Measurements from ENCODE around the gene CDH23. TPM values are rescaled to one million over a fixed set of nuclear protein-coding genes. Genes with fewer than 3 reads are reported as not detected.

The CDH23 gene
- total RNA-seq, 4 donors from 2014 or later, result 2.9 to 16.1 (median 5.9) TPM

DNA sequence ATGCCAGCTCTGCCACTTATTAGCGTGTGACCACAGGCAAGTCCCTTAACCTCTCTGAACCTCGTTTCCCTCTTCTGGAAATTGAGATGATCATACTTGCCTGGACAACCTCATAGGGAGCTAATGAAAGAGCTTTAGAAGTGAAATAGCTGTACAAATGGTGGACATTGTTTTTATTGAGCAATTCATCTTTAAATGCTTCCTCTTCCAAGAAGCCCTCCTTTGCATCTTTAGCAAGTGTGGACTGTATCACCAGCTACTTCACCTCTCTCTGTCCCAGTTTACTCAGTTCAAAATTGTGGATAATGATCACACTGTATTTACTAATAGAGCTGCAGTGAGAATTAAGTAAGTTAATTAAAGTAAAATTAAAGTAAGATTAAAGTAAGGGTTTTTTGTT is 61.7 kb downstream of the CDH23 start:
- Histone ChIP-seq H3K9me3 (no peaks in the 10 kb centered on the region), H3K27me3 (no peaks in the 10 kb centered on the region), H3K36me3 (no peaks in the 10 kb centered on the region), H3K4me1 (no peaks in the 10 kb centered on the region), H3K27ac (no peak overlapping the region), H3K4me3 (no peak overlapping the region)
- TF ChIP-seq POLR2AphosphoS5 (IDR thresholded peaks at IDR 0.05) (no peak), POLR2A (IDR thresholded peaks at IDR 0.05) (no peak), EP300 (IDR thresholded peaks at IDR 0.05; ENCODE audit: low read depth) (no peak)
- TF ChIP-seq, protein P1, sequence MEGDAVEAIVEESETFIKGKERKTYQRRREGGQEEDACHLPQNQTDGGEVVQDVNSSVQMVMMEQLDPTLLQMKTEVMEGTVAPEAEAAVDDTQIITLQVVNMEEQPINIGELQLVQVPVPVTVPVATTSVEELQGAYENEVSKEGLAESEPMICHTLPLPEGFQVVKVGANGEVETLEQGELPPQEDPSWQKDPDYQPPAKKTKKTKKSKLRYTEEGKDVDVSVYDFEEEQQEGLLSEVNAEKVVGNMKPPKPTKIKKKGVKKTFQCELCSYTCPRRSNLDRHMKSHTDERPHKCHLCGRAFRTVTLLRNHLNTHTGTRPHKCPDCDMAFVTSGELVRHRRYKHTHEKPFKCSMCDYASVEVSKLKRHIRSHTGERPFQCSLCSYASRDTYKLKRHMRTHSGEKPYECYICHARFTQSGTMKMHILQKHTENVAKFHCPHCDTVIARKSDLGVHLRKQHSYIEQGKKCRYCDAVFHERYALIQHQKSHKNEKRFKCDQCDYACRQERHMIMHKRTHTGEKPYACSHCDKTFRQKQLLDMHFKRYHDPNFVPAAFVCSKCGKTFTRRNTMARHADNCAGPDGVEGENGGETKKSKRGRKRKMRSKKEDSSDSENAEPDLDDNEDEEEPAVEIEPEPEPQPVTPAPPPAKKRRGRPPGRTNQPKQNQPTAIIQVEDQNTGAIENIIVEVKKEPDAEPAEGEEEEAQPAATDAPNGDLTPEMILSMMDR (IDR thresholded peaks at IDR 0.05), result no peak
- 86% methylated on average over 2 of the region's 2 CpGs; no CpG with 5 or more reads in 1 of the 2 donors for WGBS, 2 donors (ENCODE audit: low coverage in 1 of 2)
- DNase-seq, result no peak
- in situ Hi-C loops (cut with MboI; ENCODE audit: low pct_ligation_motif_present in 1 of 4, low pct_unique_long_range_greater_than_20kb in 1 of 4, low sequenced_read_pairs in 3 of 4), result no loop called here
- intact Hi-C loops (cut with DNase I; ENCODE audit: low total_unique reads), result no loop called here

DNA sequence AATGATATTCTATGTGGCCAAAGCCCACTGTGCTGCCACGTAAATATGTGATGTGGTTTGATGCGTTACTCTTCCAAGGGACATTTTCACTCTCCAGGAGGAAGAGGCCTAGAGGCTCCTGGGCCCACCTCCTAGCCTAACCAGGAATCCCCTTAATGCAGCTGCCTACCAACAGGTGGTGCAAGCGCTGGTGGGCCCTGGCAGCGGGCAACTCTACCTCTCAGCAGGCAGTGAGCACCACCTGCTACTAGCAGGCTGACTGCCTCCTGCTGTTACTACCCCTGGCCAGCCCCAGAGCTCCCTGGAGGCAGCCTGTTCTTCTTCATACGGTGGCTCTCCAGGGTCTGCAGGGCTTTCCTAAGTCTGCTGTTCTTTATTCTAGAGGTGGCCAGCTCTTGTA is 62.8 kb downstream of the CDH23 start:
- H3K4me1 ChIP-seq, result no peaks in the 10 kb centered on the region
- no peaks in the 10 kb centered on the region for H3K27me3 ChIP-seq
- in situ Hi-C loops (cut with MboI; ENCODE audit: low pct_ligation_motif_present in 1 of 4, low pct_unique_long_range_greater_than_20kb in 1 of 4, low sequenced_read_pairs in 3 of 4) (no loop called here), intact Hi-C loops (cut with DNase I; ENCODE audit: low total_unique reads) (no loop called here)
- H3K36me3 ChIP-seq, result no peaks in the 10 kb centered on the region
- 88% methylated on average over 5 of the region's 5 CpGs; no CpG with 5 or more reads in 1 of the 2 donors for WGBS, 2 donors (ENCODE audit: low coverage in 1 of 2)
- no peak for DNase-seq
- TF ChIP-seq, protein P1 (IDR thresholded peaks at IDR 0.05), result no peak
- TF ChIP-seq POLR2A (IDR thresholded peaks at IDR 0.05) (no peak), POLR2AphosphoS5 (IDR thresholded peaks at IDR 0.05) (no peak), EP300 (IDR thresholded peaks at IDR 0.05; ENCODE audit: low read depth) (no peak)
- H3K27ac ChIP-seq, result no peak overlapping the region
- no peak overlapping the region for H3K4me3 ChIP-seq
- no peaks in the 10 kb centered on the region for H3K9me3 ChIP-seq

DNA sequence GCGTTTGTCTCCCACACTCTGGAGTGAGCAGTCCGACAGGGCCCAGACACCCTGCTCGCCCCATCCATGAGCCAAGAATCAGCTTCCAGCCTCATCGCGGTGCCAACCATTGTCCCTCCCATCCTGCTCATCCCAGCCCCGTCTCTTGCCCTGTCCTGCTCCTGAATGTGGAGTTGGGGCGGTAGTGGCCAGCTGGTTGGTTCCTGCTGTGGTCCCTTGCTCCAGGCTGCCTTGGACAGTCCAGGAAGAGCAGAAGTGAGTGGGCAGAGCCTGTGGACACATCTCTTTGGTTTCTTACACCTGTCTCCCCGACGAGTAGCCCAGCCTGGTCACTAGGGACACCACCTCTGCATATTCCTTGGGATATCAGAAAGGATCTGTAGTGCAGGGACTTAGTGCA is 63.9 kb downstream of the CDH23 start:
- Histone ChIP-seq H3K27me3 (no peaks in the 10 kb centered on the region), H3K4me3 (no peak overlapping the region), H3K27ac (no peak overlapping the region), H3K36me3 (no peaks in the 10 kb centered on the region), H3K4me1 (no peaks in the 10 kb centered on the region), H3K9me3 (no peaks in the 10 kb centered on the region)
- 84% methylated on average over 9 of the region's 9 CpGs; no CpG with 5 or more reads in 1 of the 2 donors for WGBS, 2 donors (ENCODE audit: low coverage in 1 of 2)
- no peak for DNase-seq
- in situ Hi-C loops (cut with MboI; ENCODE audit: low pct_ligation_motif_present in 1 of 4, low pct_unique_long_range_greater_than_20kb in 1 of 4, low sequenced_read_pairs in 3 of 4) (no loop called here), intact Hi-C loops (cut with DNase I; ENCODE audit: low total_unique reads) (no loop called here)
- TF ChIP-seq EP300 (IDR thresholded peaks at IDR 0.05; ENCODE audit: low read depth), result no peak
- TF ChIP-seq POLR2A (IDR thresholded peaks at IDR 0.05), result no peak
- TF ChIP-seq, protein P1 (IDR thresholded peaks at IDR 0.05), result no peak
- TF ChIP-seq POLR2AphosphoS5 (IDR thresholded peaks at IDR 0.05), result no peak

DNA sequence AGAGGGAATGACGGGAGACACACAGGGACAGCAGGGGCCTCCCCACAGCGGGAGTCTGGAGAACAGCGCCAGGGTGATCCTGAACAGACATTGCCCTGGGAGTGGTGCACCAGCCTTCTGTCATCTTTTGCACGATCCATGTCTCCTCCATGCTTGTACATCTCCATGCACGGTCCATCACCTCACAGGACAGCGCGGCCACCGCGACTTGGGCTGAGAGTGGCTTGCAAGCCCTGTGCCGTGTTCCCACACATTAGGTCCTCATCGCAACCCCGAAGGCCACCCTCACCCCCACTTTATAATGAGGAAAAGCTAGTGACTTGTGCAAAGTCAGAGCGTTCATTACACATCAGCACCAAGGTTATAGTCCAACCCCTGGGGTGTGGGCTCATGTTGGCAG is 64.7 kb downstream of the CDH23 start:
- no peaks in the 10 kb centered on the region for H3K27me3 ChIP-seq
- TF ChIP-seq POLR2A (IDR thresholded peaks at IDR 0.05) (no peak), POLR2AphosphoS5 (IDR thresholded peaks at IDR 0.05) (no peak), EP300 (IDR thresholded peaks at IDR 0.05; ENCODE audit: low read depth) (no peak)
- TF ChIP-seq, protein P1 (IDR thresholded peaks at IDR 0.05), result no peak
- 87% methylated on average over 13 of the region's 13 CpGs; no CpG with 5 or more reads in 1 of the 2 donors for WGBS, 2 donors (ENCODE audit: low coverage in 1 of 2)
- no peaks in the 10 kb centered on the region for H3K4me1 ChIP-seq
- intact Hi-C loops (cut with DNase I; ENCODE audit: low total_unique reads), result no loop called here
- no peak overlapping the region for H3K4me3 ChIP-seq
- H3K27ac ChIP-seq, result no peak overlapping the region
- H3K9me3 ChIP-seq, result no peaks in the 10 kb centered on the region
- no peak for DNase-seq
- in situ Hi-C loops (cut with MboI; ENCODE audit: low pct_ligation_motif_present in 1 of 4, low pct_unique_long_range_greater_than_20kb in 1 of 4, low sequenced_read_pairs in 3 of 4), result no loop called here
- H3K36me3 ChIP-seq, result no peaks in the 10 kb centered on the region

All from transverse colon (tissue), 4 donors.